ENCODE data around the gene CACNA1F. TPM values are rescaled to one million over a fixed set of nuclear protein-coding genes. Genes with fewer than 3 reads are reported as not detected.

The CACNA1F gene
- total and polyA plus RNA-seq, 9 of the 15 experiments (the other 6 are each of a cell fraction or from before 2014, with no cell fraction given): under 0.01 to 0.41 (median 0.03) TPM; not detected in 3

- no peaks in the 10 kb centered on the region for H4K20me1 ChIP-seq (replicated peaks; ENCODE audit: control insufficient read depth, insufficient read depth, low read length)
- ChIA-PET CTCF (ENCODE audit: low intra/inter-chr PET ratio) (no interaction called here), POLR2A (interaction anchor here (0.6 to 1.3 kb wide), 3 partner anchors 12 to 524 kb away, joined by 3 read pairs; no protein-coding TSS in a partner anchor)
- BruUV-seq (replicated peaks): no TSS peak
- no peaks in the 10 kb centered on the region for H3K36me3 ChIP-seq (ENCODE audit: control insufficient read depth, insufficient read depth, low read length)
- ATAC-seq: peak; percentile 67
- in situ Hi-C loops (cut with MboI): no loop called here
- no peak overlapping the region for H3K4me3 ChIP-seq
- DNase-seq (ENCODE audit: extremely low read depth in 1 of 4, low spot score in 3 of 4): peak; percentile 37 to 57 (median 45)
- no peaks in the 10 kb centered on the region for H3K79me2 ChIP-seq (ENCODE audit: control insufficient read depth, insufficient read depth, low read length)
- no peak for FAIRE-seq
- H3K9ac ChIP-seq (ENCODE audit: insufficient read depth in 1 of 2, low read depth in 2 of 2, low read length in 2 of 2): 0 out of 4 replicates have a peak overlapping the region, but pooled peaks of 1 of the 2 experiments have one; percentile 48
- intact Hi-C loops (cut with micrococcal nuclease): no loop called here
- no peak overlapping the region for H3K27ac ChIP-seq (ENCODE audit: extremely low read depth, low read depth, low read length)
- WGBS (ENCODE audit: insufficient coverage, low coverage, missing lambda C conversion rate): 5% methylated on average over 12 of the region's 28 CpGs
- H3K9me1 ChIP-seq (ENCODE audit: control insufficient read depth, insufficient read depth, low read length): no peaks in the 10 kb centered on the region
- H3K4me2 ChIP-seq (ENCODE audit: insufficient read depth, low read length): no peak overlapping the region
- no peaks in the 10 kb centered on the region for H3K9me3 ChIP-seq (replicated peaks; ENCODE audit: control insufficient read depth, insufficient read depth, low read depth, low read length)
- H2AFZ ChIP-seq (ENCODE audit: low read depth, low read length): 0 out of 2 replicates have a peak overlapping the region, but pooled peaks have one; percentile 58
- peaks cover 0 to 11% of the 10 kb centered on the region in 2 experiments; a peak in 3 of 5 replicates for H3K4me1 ChIP-seq (replicated peaks in 1 of 2; ENCODE audit: control insufficient read depth in 2 of 2, insufficient read depth in 2 of 2, low read length in 2 of 2)
- H3K27me3 ChIP-seq (ENCODE audit: control insufficient read depth in 2 of 2, insufficient read depth in 2 of 2, low read length in 2 of 2): no peaks in the 10 kb centered on the region; a peak in 1 of 5 replicates
- TF ChIP-seq ATF7 (IDR thresholded peaks at IDR 0.05) (peak; percentile 34; the same call in 1 of the 2 replicates), BCLAF1 (IDR thresholded peaks at IDR 0.05; ENCODE audit: borderline replicate concordance in 1 of 2, control insufficient read depth in 1 of 2, low read depth in 2 of 2, low read length in 1 of 2) (no peak), ZNF263 (CRISPR knock-in tag; IDR thresholded peaks at IDR 0.05; ENCODE audit: borderline replicate concordance) (no peak), ATF3 (IDR thresholded peaks at IDR 0.05) (peak; percentile 75), ATF3 (CRISPR knock-in tag; conservative IDR thresholded peaks at IDR 0.05) (no peak), JUND (IDR thresholded peaks at IDR 0.05; ENCODE audit: borderline replicate concordance, low read depth, low read length) (peak; percentile 29; the same call in 1 of the 2 replicates), JUND (tag; IDR thresholded peaks at IDR 0.05; ENCODE audit: borderline replicate concordance, low read depth, low read length) (no peak), VEZF1 (CRISPR knock-in tag; IDR thresholded peaks at IDR 0.05) (0 out of 2 replicates have a peak, but pooled peaks have one; percentile 18), RAD21 (CRISPR knock-in tag; conservative IDR thresholded peaks at IDR 0.05 in 1 of 2, IDR thresholded peaks at IDR 0.05 in 1 of 2) (peak in 1 of 2 experiments; percentile 18; a peak in 1 of 4 replicates), CTCF (IDR thresholded peaks at IDR 0.05 in 2 of 3, conservative IDR thresholded peaks at IDR 0.05 in 1 of 3; ENCODE audit: insufficient read depth in 2 of 3, low read depth in 1 of 3, low read length in 3 of 3) (0 out of 6 replicates have a peak, but pooled peaks have one; percentile 3 to 24 (median 16)), TAF7 (tag; IDR thresholded peaks at IDR 0.05) (no peak)
Observed at GRCh38 chrX:49209434-49210251, 23.5 kb downstream of the CACNA1F start.
